VCaP (cell line): ENCODE results near the gene RELT.
A peak's percentile ranks its signal among the peaks of the same experiment; 100 is the strongest.

Source experiments
- H3K27ac ChIP-seq: fragments of 450-650 bp; 2 replicates; pipeline ENCODE4 v1.5.1; 2017
- CTCF ChIP-seq: fragments of 450-650 bp; conservative IDR thresholded peaks from 2 replicates; pipeline ENCODE4 v1.5.1; 2017; ENCODE audit warnings: mild to moderate bottlenecking, moderate library complexity

The RELT gene

DNA sequence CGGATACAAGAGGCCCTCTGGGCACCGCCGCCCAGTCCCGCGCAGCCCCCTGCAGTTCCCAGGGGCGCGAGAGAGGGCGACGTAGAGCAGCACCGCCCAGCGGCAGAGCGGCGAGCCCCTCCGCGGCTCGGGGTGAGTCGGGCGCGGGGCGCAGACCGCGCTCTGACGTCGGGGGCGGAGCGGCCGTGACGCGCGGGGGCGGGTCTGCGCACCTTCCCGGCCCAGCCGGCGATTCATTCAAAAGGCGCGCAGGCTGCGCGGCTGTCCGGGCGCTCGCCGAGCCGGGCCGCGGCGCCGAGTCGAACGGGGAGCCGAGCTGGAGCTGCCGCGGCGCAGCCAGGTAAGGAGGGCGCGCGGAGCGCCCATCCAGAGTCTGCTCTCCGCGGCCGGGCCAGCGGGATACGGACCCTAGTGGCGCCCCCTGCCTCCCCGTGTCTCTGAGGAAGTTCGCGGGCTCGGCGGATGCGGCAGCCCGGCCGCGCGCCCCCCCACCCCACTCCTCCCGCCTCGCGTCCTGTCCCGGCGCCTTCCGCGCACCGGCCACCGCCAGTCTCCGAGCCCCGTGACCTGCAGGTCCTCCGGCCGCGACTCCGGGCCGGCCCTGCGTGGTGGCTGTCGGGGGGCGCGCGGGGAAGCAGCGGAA, at the start of gene RELT:
TSS of gene RELT (plus strand) at position 240 of the 643 bp plus-strand sequence. CDS start 12,738 bp downstream, outside the sequence.
- peak within 1 kb of the TSS; percentile 74 for H3K27ac ChIP-seq
- TF ChIP-seq CTCF, result peak; percentile 98

GRCh38 chr11:73326929-73327811, 49.0 kb upstream of the RELT start:
- no peak for TF ChIP-seq CTCF
- H3K27ac ChIP-seq, result no peak overlapping the region

GRCh38 chr11:73327812-73328364, 48.3 kb upstream of the RELT start:
- H3K27ac ChIP-seq, result no peak overlapping the region
- TF ChIP-seq CTCF, result no peak

DNA sequence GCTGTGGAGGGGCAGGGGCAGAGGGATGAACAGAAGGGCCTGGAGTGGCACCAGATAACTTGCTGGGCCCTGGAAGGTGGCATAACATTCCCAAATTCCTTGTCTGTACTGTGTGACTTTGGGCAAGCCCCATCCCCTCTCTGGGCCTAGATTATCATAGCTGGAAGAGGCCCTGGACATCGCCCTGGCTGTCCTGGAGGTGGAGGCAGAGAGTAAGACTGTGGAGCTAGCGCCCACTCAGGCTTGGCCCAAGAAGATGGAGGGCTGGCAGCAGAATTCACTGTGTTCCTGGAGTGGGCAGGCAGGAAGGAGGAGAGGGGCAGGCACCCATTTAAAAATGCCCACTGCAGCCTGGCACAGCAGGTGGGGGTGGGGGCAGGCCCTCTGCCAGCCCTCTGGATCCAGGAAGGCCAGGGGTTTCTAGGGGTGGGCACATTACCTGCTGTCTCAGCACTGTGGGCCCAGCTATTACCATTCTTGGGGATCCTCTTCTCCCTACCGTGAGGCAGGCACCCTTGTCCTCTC, 45.6 kb upstream of the RELT start:
- H3K27ac ChIP-seq, result no peak overlapping the region
- TF ChIP-seq CTCF, result peak; percentile 29; the same call in 1 of the 2 replicates

- H3K27ac ChIP-seq, result no peak overlapping the region
- no peak for TF ChIP-seq CTCF
These were observed 44.9 kb upstream of the RELT start for GRCh38 chr11:73331138-73331916.

DNA sequence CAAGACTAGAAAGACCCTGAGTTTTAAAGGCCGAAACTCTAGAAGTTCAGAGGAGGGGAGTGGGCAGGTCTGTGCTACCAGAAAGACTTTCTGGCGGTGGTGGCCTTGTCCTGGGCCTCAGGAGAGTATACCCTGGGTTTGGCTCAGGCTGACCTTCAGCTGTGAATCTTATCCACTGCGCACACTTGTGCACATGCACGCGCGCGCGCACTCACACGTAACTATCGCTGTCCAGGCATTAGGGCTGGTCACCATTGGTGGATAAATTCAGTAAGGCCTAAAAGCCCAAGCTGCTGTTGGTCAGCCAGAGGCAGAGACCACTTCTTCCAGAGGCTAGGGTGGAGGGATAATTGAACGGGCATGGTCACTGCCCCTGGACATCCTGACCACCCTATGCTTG, 43.0 kb upstream of the RELT start:
- no peak overlapping the region for H3K27ac ChIP-seq
- no peak for TF ChIP-seq CTCF
